Osteoblast (primary cell): ENCODE measurements around the gene OR2AG2. TPM values are rescaled to one million over a fixed set of nuclear protein-coding genes. Genes with fewer than 3 reads are reported as not detected.

Source experiments
- DNase-seq: peaks from one replicate; pipeline ENCODE4 v3.0.0; 2011; ENCODE audit warnings: low spot score, mixed read lengths; ENCODE audit not compliant: insufficient read length; ENCODE audit errors: missing footprints
- H2AFZ ChIP-seq: 2 replicates; pipeline ENCODE4 v1.6.0; 2011; ENCODE audit warnings: mild to moderate bottlenecking, low read length
- H3K27ac ChIP-seq: 2 replicates; pipeline ENCODE4 v1.5.1; 2011; ENCODE audit warnings: mild to moderate bottlenecking, low read depth, low read length, moderate library complexity
- H3K27me3 ChIP-seq: 2 replicates; pipeline ENCODE4 v1.6.0; 2012; ENCODE audit warnings: mild to moderate bottlenecking, control low read depth, inconsistent platforms, low read length, moderate library complexity; ENCODE audit not compliant: insufficient read depth
- H3K36me3 ChIP-seq: 2 replicates; pipeline ENCODE4 v1.5.1; 2011; ENCODE audit warnings: mild to moderate bottlenecking, low read length, control low read depth, moderate library complexity; ENCODE audit not compliant: insufficient read depth
- H3K4me1 ChIP-seq: 2 replicates; pipeline ENCODE4 v1.5.1; 2011; ENCODE audit warnings: mild to moderate bottlenecking, low read length, control low read depth, moderate library complexity; ENCODE audit not compliant: insufficient read depth
- H3K4me2 ChIP-seq: 2 replicates; pipeline ENCODE4 v1.6.0; 2011; ENCODE audit warnings: mild to moderate bottlenecking, low read length; ENCODE audit not compliant: insufficient read depth
- H3K4me3 ChIP-seq: fragments of 200-600 bp; sonication (generic); 3 replicates; pipeline ENCODE4 v1.5.1; 2012; ENCODE audit warnings: mild to moderate bottlenecking, low read length, inconsistent platforms; ENCODE audit not compliant: insufficient read depth
- H3K79me2 ChIP-seq: 2 replicates; pipeline ENCODE4 v1.6.0; 2012; ENCODE audit warnings: mild to moderate bottlenecking, low read length, control low read depth, inconsistent platforms; ENCODE audit not compliant: insufficient read depth
- H3K9me3 ChIP-seq: 2 replicates; pipeline ENCODE4 v1.5.1; 2011; ENCODE audit warnings: low read depth, low read length, control low read depth
- H4K20me1 ChIP-seq: 2 replicates; pipeline ENCODE4 v1.6.0; 2012; ENCODE audit warnings: mild to moderate bottlenecking, low read length, control low read depth; ENCODE audit not compliant: insufficient read depth
- total RNA-seq: library from RNA; depleted of rRNA; stranded (reverse); fragments of >200 nt; gene quantifications from 2 replicates; pipeline ENCODE4 v1.2.3, GENCODE V29; 2012
- TF ChIP-seq, protein P1 (sequence below): IDR thresholded peaks from 2 replicates; pipeline ENCODE4 v1.5.1; 2011; ENCODE audit warnings: mild to moderate bottlenecking, low read depth, low read length, moderate library complexity; ENCODE audit errors: extremely low read depth

Gene OR2AG2
- total RNA-seq, 1 donor = 0.36 TPM

GRCh38 chr11:6742260-6742659 lies 29.5 kb downstream of the OR2AG2 start:
- Histone ChIP-seq H3K4me2 (no peak overlapping the region), H3K4me1 (no peaks in the 10 kb centered on the region), H3K9me3 (no peaks in the 10 kb centered on the region), H2AFZ (no peak overlapping the region), H3K36me3 (no peaks in the 10 kb centered on the region), H3K27ac (no peak overlapping the region), H3K4me3 (no peak overlapping the region), H3K79me2 (no peaks in the 10 kb centered on the region), H4K20me1 (no peaks in the 10 kb centered on the region), H3K27me3 (no peaks in the 10 kb centered on the region)
- no peak for DNase-seq
- TF ChIP-seq, protein P1, sequence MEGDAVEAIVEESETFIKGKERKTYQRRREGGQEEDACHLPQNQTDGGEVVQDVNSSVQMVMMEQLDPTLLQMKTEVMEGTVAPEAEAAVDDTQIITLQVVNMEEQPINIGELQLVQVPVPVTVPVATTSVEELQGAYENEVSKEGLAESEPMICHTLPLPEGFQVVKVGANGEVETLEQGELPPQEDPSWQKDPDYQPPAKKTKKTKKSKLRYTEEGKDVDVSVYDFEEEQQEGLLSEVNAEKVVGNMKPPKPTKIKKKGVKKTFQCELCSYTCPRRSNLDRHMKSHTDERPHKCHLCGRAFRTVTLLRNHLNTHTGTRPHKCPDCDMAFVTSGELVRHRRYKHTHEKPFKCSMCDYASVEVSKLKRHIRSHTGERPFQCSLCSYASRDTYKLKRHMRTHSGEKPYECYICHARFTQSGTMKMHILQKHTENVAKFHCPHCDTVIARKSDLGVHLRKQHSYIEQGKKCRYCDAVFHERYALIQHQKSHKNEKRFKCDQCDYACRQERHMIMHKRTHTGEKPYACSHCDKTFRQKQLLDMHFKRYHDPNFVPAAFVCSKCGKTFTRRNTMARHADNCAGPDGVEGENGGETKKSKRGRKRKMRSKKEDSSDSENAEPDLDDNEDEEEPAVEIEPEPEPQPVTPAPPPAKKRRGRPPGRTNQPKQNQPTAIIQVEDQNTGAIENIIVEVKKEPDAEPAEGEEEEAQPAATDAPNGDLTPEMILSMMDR = no peak

DNA sequence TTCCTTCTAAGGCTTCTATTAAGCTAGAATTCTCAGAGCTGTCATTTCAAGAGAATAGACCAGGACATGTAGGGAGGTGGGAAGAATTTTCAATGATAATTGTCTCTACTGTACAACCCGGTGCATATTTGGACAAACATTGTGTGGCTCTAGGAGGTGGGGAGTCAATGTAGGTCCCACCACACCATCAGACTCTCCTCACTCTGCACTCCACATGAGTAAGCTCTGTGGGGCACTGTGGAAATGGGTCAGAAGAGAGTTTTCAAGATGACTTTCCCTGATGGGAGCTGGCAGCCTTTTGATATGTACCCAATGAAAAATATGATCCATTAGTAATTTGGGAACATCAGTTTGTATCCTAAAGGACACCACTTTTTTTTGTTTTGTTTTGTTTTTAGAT lies 33.2 kb downstream of the OR2AG2 start:
- Histone ChIP-seq H3K4me3 (no peak overlapping the region), H3K79me2 (no peaks in the 10 kb centered on the region), H3K36me3 (no peaks in the 10 kb centered on the region), H3K4me2 (no peak overlapping the region), H3K4me1 (no peaks in the 10 kb centered on the region), H3K9me3 (no peaks in the 10 kb centered on the region), H2AFZ (no peak overlapping the region), H4K20me1 (no peaks in the 10 kb centered on the region), H3K27ac (no peak overlapping the region), H3K27me3 (no peaks in the 10 kb centered on the region)
- TF ChIP-seq, protein P1 = no peak
- no peak for DNase-seq

- no peaks in the 10 kb centered on the region for H4K20me1 ChIP-seq
- no peaks in the 10 kb centered on the region for H3K79me2 ChIP-seq
- no peak overlapping the region for H3K4me2 ChIP-seq
- peak; percentile 79 for DNase-seq
- no peak overlapping the region for H3K27ac ChIP-seq
- no peaks in the 10 kb centered on the region for H3K9me3 ChIP-seq
- no peak overlapping the region for H3K4me3 ChIP-seq
- no peaks in the 10 kb centered on the region for H3K36me3 ChIP-seq
- H3K4me1 ChIP-seq = no peaks in the 10 kb centered on the region
- TF ChIP-seq, protein P1 = peak; percentile 70
- no peak overlapping the region for H2AFZ ChIP-seq
- H3K27me3 ChIP-seq = no peaks in the 10 kb centered on the region
These were observed 33.8 kb downstream of the OR2AG2 start for GRCh38 chr11:6737872-6738466.

GRCh38 chr11:6736495-6737121 lies 35.2 kb downstream of the OR2AG2 start:
- no peaks in the 10 kb centered on the region for H3K9me3 ChIP-seq
- no peaks in the 10 kb centered on the region for H3K27me3 ChIP-seq
- no peaks in the 10 kb centered on the region for H4K20me1 ChIP-seq
- no peak overlapping the region for H2AFZ ChIP-seq
- H3K27ac ChIP-seq = no peak overlapping the region
- H3K4me2 ChIP-seq = no peak overlapping the region
- TF ChIP-seq, protein P1 = no peak
- H3K4me1 ChIP-seq = no peaks in the 10 kb centered on the region
- no peak overlapping the region for H3K4me3 ChIP-seq
- H3K79me2 ChIP-seq = no peaks in the 10 kb centered on the region
- no peaks in the 10 kb centered on the region for H3K36me3 ChIP-seq
- DNase-seq = no peak
